Fibroblast of pulmonary artery (primary cell): ENCODE data around the gene SRPRA.
A peak's percentile ranks its signal among the peaks of the same experiment; 100 is the strongest.

Source experiments
- DNase-seq: peaks from one replicate; pipeline ENCODE4 v3.0.0-alpha.2; 2010; ENCODE audit warnings: low read depth
- H3K4me3 ChIP-seq: replicated peaks from 2 replicates; pipeline ENCODE4 v1.5.1; 2011; ENCODE audit warnings: low read depth, mild to moderate bottlenecking, control low read depth, low read length, moderate library complexity
- TF ChIP-seq, protein P1 (sequence below): IDR thresholded peaks from 2 replicates; pipeline ENCODE4 v1.5.1; 2011; ENCODE audit warnings: mild to moderate bottlenecking, control low read depth, low read length, inconsistent platforms; ENCODE audit errors: missing control alignments

SRPRA gene

DNA sequence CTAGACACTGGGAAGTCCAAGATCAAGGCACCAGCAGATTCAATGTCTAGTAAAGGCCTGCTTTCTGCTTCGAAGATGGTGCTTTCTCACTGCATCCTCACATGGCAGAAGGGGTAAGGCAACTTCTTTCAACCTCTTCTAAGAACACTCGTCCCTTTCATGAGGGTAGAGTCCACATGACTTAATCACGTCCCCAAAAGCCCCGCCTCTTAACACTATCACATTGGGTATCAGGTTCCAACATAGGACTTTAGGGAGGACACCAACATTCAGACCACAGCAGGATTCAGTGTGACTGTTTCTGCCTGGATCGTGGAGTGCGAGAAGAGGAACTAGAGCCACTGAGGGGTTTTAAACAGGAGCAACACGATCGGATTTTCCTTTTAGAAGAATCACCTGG lies 10.5 kb upstream of the SRPRA start:
- no peak overlapping the region for H3K4me3 ChIP-seq
- TF ChIP-seq, protein P1, sequence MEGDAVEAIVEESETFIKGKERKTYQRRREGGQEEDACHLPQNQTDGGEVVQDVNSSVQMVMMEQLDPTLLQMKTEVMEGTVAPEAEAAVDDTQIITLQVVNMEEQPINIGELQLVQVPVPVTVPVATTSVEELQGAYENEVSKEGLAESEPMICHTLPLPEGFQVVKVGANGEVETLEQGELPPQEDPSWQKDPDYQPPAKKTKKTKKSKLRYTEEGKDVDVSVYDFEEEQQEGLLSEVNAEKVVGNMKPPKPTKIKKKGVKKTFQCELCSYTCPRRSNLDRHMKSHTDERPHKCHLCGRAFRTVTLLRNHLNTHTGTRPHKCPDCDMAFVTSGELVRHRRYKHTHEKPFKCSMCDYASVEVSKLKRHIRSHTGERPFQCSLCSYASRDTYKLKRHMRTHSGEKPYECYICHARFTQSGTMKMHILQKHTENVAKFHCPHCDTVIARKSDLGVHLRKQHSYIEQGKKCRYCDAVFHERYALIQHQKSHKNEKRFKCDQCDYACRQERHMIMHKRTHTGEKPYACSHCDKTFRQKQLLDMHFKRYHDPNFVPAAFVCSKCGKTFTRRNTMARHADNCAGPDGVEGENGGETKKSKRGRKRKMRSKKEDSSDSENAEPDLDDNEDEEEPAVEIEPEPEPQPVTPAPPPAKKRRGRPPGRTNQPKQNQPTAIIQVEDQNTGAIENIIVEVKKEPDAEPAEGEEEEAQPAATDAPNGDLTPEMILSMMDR, result no peak
- DNase-seq, result no peak

DNA sequence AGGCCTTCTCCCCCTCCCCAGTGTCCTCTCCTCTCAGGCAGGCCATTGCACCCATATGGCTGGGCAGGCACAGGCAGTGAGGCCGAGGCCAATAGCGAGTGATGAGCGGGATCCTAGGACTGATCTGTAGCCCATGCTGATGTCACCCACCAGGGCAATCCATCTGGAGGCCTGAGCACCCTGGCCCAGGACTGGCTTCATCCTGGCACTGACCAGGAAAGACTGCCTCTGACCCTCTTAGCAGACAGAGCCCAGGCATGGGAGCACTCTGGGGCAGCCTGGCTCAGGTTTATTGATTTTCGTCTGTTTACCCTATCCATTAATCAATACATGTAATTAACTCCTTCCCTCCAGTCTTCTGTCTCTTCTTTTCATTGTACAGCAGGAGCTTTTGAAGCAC lies 9.1 kb upstream of the SRPRA start:
- H3K4me3 ChIP-seq, result no peak overlapping the region
- no peak for DNase-seq
- TF ChIP-seq, protein P1, result no peak

DNA sequence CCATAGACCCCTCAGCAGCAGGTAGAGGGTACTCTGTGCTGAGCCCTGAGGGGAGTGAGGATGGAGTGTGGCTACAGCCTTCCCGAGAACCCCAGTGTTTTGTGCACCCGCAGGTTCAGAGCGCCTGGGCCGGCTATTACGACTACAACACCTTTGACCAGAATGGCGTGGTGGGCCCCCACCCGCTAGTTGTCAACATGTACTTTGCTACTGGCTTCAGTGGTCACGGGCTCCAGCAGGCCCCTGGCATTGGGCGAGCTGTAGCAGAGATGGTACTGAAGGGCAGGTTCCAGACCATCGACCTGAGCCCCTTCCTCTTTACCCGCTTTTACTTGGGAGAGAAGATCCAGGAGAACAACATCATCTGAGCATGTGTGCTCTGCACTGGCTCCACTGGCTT lies 8.6 kb upstream of the SRPRA start:
- no peak overlapping the region for H3K4me3 ChIP-seq
- DNase-seq, result no peak
- TF ChIP-seq, protein P1, result no peak

DNA sequence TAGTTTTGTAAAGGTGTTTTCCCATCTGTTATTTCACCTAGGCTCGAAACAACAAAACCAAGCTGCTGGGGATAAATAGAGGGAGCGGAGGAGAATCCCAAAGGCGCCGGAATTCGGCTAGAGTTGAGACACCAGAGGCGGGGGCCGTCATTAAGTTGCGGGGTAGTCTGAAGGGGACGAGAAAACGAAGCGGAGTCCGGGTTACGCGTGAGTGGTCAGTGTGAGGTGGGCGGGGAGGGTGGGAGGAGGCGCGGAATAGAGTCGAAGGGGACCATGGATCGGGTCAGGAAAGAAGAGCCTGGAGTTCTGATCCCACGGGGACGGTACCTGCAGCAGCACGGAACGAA lies 361 bp downstream of the SRPRA start:
- TF ChIP-seq, protein P1, result no peak
- peak overlapping the region; percentile 97 for H3K4me3 ChIP-seq
- no peak for DNase-seq

DNA sequence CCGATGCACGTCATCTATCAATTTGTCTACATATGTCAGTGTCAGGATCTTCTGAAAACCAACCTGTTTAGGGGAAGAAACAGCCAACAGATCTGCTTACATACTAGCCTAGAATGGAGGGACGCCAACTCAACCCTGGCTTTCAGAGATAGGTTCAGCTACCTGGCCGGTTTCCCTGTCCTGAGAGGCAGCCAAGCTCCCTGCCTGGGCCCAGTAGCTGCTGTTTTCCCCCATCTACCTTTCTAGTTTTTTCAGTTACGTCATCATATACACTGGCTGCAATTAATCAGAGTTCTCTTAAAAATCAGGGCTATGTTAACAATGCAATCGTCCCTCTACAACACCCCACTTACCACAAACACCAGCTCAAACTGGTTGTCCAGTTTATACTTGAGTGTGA lies 1.0 kb downstream of the SRPRA start:
- TF ChIP-seq, protein P1, result no peak
- no peak for DNase-seq
- H3K4me3 ChIP-seq, result peak overlapping the region; percentile 97

DNA sequence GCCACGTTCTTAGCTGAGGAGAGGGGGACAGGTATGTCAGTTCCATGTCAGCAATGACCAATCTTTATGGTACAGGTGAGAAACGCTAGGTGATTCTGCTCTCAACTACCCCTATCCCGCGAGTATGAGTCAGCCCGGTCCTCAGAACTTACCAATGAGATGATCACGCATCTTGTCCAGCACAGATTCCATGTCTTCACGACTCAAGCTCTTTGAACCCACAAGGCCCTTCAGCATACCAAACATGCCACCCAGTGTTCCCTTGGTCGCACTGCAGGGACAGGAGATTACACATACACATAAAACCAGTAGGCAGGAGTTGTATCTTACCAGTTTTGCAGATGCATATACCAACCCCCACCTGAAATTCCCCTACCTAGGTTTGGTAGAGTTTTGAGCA lies 2.9 kb downstream of the SRPRA start:
- DNase-seq, result peak; percentile 40
- H3K4me3 ChIP-seq, result no peak overlapping the region
- TF ChIP-seq, protein P1, result no peak

DNA sequence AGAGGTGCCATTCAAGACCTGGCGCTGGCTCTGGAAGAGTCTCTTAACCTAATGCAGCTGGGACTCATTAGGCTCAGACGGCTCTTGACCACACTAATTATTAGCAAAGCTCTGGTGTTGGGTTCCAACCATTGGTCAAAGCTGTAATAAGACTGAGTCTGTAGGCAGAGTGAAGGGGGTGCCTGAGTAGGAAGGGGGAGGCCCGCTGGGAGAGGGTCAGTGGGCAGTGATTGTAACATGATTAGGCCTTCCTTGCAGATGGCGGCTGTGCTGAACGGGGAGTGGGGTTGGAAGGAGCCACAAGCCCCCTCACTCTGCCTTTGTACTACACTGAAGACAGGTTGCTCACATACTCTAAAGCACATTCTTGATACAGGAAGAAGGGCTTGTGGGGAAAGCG lies 5.2 kb downstream of the SRPRA start:
- H3K4me3 ChIP-seq, result no peak overlapping the region
- no peak for DNase-seq
- TF ChIP-seq, protein P1, result no peak
